Gastrocnemius medialis (tissue), 4 donors: ENCODE data around the gene OBSCN.

Experiments used
- POLR2A ChIP-seq, 2 donors: fragments of 450-650 bp; IDR thresholded peaks; one replicate each; pipeline ENCODE4 v1.6.1; 2017; ENCODE audit warnings: antibody characterized with exemption in 2 of 2, mild to moderate bottlenecking in 2 of 2, moderate library complexity in 2 of 2
- TF ChIP-seq, protein P1 (sequence below), 5 experiments: fragments of 450-650 bp in 3 of 5; fragments of 200-600 bp in 2 of 5; sonication (generic) in 2 of 5; IDR thresholded peaks in 4 of 5; conservative IDR thresholded peaks in 1 of 5; 1 replicate in 4 of 5; 2 replicates in 1 of 5; pipeline ENCODE4 v1.5.1; 2016 to 2019; ENCODE audit warnings: antibody characterized with exemption in 5 of 5, mild to moderate bottlenecking in 3 of 5, moderate library complexity in 3 of 5

DNA sequence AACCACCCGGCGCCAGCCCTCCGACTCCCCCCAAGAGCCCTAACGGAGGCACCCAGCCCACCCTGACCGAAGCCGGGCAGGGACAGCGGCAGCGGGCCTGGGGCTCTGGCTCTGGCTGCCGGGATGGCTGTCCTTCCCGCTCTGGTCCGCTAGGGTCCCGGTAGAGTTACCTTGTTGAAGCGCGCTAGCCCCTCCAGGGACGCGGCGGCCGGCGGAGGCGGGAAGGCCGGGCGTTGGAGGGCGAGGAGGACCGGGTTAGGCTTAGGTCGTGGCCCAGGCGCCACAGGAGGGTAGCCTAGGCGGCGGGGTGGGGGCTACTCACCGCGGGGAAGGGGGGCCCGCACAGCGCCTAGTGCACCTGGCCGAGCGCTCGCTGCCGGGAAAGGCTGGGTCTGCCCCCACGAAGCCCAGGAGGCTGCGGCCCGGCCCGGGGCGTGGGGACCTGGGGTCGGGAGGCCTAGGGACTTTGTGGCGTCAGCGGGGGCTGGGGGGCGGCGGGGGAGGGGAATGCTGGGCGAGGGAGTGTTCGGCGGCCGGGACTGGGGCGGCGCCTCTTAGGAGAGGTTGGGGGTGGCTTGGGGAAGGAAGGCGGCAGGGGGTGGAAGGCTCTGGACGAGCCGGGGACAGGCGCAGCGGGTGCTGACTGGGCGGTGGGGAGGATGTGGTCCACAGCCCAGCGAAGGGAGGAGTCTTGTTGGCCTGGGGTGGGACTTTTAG is 208.5 kb downstream of the OBSCN start, which contains the start of gene TRIM17:
- TF ChIP-seq, protein P1, sequence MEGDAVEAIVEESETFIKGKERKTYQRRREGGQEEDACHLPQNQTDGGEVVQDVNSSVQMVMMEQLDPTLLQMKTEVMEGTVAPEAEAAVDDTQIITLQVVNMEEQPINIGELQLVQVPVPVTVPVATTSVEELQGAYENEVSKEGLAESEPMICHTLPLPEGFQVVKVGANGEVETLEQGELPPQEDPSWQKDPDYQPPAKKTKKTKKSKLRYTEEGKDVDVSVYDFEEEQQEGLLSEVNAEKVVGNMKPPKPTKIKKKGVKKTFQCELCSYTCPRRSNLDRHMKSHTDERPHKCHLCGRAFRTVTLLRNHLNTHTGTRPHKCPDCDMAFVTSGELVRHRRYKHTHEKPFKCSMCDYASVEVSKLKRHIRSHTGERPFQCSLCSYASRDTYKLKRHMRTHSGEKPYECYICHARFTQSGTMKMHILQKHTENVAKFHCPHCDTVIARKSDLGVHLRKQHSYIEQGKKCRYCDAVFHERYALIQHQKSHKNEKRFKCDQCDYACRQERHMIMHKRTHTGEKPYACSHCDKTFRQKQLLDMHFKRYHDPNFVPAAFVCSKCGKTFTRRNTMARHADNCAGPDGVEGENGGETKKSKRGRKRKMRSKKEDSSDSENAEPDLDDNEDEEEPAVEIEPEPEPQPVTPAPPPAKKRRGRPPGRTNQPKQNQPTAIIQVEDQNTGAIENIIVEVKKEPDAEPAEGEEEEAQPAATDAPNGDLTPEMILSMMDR (IDR thresholded peaks at IDR 0.05 in 4 of 5, conservative IDR thresholded peaks at IDR 0.05 in 1 of 5) = peak in 1 of 5 experiments; percentile 36
- no peak for TF ChIP-seq POLR2A (IDR thresholded peaks at IDR 0.05)
